OCI-LY1 (cell line): ENCODE data around the gene ACTR5.
A peak's percentile ranks its signal among the peaks of the same experiment; 100 is the strongest.

ENCODE experiments used
- H2AFZ ChIP-seq: fragments of 200-600 bp; sonication (generic), shearing (Covaris generic); 2 replicates; pipeline ENCODE4 v1.6.0; 2014; ENCODE audit warnings: antibody characterized with exemption, mild to moderate bottlenecking, low read length
- H3F3A ChIP-seq: fragments of 200-600 bp; sonication (generic), shearing (Covaris generic); 2 replicates; pipeline ENCODE4 v1.6.0; 2014; ENCODE audit warnings: mild to moderate bottlenecking, antibody characterized with exemption, low read length, moderate library complexity; ENCODE audit not compliant: insufficient read depth
- H3K27ac ChIP-seq: fragments of 200-600 bp; sonication (generic); 2 replicates; pipeline ENCODE4 v1.5.1; 2014; ENCODE audit warnings: low read length, mixed run types, mild to moderate bottlenecking, low read depth; ENCODE audit not compliant: poor library complexity, severe bottlenecking
- H3K27me3 ChIP-seq: fragments of 200-600 bp; sonication (generic); 2 replicates; pipeline ENCODE4 v1.6.0; 2014; ENCODE audit warnings: antibody characterized with exemption, mild to moderate bottlenecking, low read length, moderate library complexity; ENCODE audit not compliant: insufficient read depth
- H3K36me3 ChIP-seq: fragments of 200-600 bp; sonication (generic); 2 replicates; pipeline ENCODE4 v1.6.1; 2014; ENCODE audit warnings: mild to moderate bottlenecking, antibody characterized with exemption, low read length, moderate library complexity, mixed read lengths; ENCODE audit not compliant: insufficient read depth
- H3K4me1 ChIP-seq: fragments of 200-600 bp; sonication (generic); 2 replicates; pipeline ENCODE4 v1.5.1; 2014; ENCODE audit warnings: mild to moderate bottlenecking, low read length, moderate library complexity; ENCODE audit not compliant: insufficient read depth, severe bottlenecking
- H3K4me2 ChIP-seq: fragments of 200-600 bp; sonication (generic), shearing (Covaris generic); 2 replicates; pipeline ENCODE4 v1.6.1; 2014; ENCODE audit warnings: low read length
- H3K4me3 ChIP-seq: fragments of 200-600 bp; sonication (generic); 2 replicates; pipeline ENCODE4 v1.5.1; 2014; ENCODE audit warnings: low read length, low read depth, mild to moderate bottlenecking, mixed read lengths; ENCODE audit not compliant: poor library complexity, severe bottlenecking
- H3K79me2 ChIP-seq: fragments of 200-600 bp; shearing (Covaris generic); 2 replicates; pipeline ENCODE4 v1.6.1; 2016; ENCODE audit warnings: mixed run types, low read length, mixed read lengths; ENCODE audit not compliant: insufficient read depth
- H3K9ac ChIP-seq: fragments of 200-600 bp; sonication (generic), shearing (Covaris generic); 2 replicates; pipeline ENCODE4 v1.6.1; 2014; ENCODE audit warnings: mild to moderate bottlenecking, low read length, mixed read lengths
- H3K9me2 ChIP-seq: fragments of 200-600 bp; sonication (generic), shearing (Covaris generic); 2 replicates; pipeline ENCODE4 v1.6.1; 2014; ENCODE audit warnings: low read depth, mild to moderate bottlenecking, low read length, mixed read lengths
- H3K9me3 ChIP-seq: fragments of 200-600 bp; shearing (Covaris generic); 2 replicates; pipeline ENCODE4 v1.6.1; 2014; ENCODE audit warnings: low read length, mixed read lengths
- H4K20me1 ChIP-seq: fragments of 200-600 bp; sonication (generic), shearing (Covaris generic); 2 replicates; pipeline ENCODE4 v1.6.0; 2016; ENCODE audit warnings: mild to moderate bottlenecking, low read length; ENCODE audit not compliant: insufficient read depth
- CTCF ChIP-seq: fragments of 200-600 bp; sonication (generic), shearing (Covaris generic); IDR thresholded peaks from 2 replicates; pipeline ENCODE4 v1.5.1; 2017; ENCODE audit warnings: mild to moderate bottlenecking, antibody characterized with exemption, low read length, moderate library complexity, mixed read lengths
- EZH2 ChIP-seq: fragments of 200-600 bp; sonication (generic), shearing (Covaris generic); IDR thresholded peaks from 2 replicates; pipeline ENCODE4 v1.8.0; 2017; ENCODE audit warnings: borderline replicate concordance, mixed run types, mild to moderate bottlenecking, antibody characterized with exemption, low read length, moderate library complexity, mixed read lengths

Gene ACTR5

GRCh38 chr20:38800882-38801281 is 52.6 kb downstream of the ACTR5 start:
- Histone ChIP-seq H3K27ac (no peak overlapping the region), H2AFZ (no peak overlapping the region), H3K36me3 (no peaks in the 10 kb centered on the region; the same call in none of the 2 replicates), H3K9me3 (0 out of 2 replicates have a peak, but pooled peaks cover 2% of the 10 kb centered on the region), H4K20me1 (no peaks in the 10 kb centered on the region), H3K27me3 (no peaks in the 10 kb centered on the region), H3K4me1 (peaks cover 12% of the 10 kb centered on the region), H3K4me3 (no peak overlapping the region), H3F3A (0 out of 2 replicates have a peak, but pooled peaks cover 5% of the 10 kb centered on the region), H3K4me2 (no peak overlapping the region), H3K9me2 (no peaks in the 10 kb centered on the region), H3K9ac (no peak overlapping the region), H3K79me2 (peaks cover 3% of the 10 kb centered on the region; the same call in 1 of the 2 replicates)
- TF ChIP-seq CTCF, result no peak
- no peak for TF ChIP-seq EZH2

GRCh38 chr20:38804221-38804620 is 56.0 kb downstream of the ACTR5 start:
- no peak for TF ChIP-seq CTCF
- no peak for TF ChIP-seq EZH2
- no peak overlapping the region; the same call in 1 of the 2 replicates for H3K9ac ChIP-seq
- H3K36me3 ChIP-seq, result peaks cover 9% of the 10 kb centered on the region; the same call in 1 of the 2 replicates
- H3K4me2 ChIP-seq, result no peak overlapping the region
- no peaks in the 10 kb centered on the region for H3K9me2 ChIP-seq
- H3K9me3 ChIP-seq, result no peaks in the 10 kb centered on the region
- peaks cover 35% of the 10 kb centered on the region for H3K79me2 ChIP-seq
- peaks cover 37% of the 10 kb centered on the region for H3K4me1 ChIP-seq
- H4K20me1 ChIP-seq, result no peaks in the 10 kb centered on the region
- H2AFZ ChIP-seq, result no peak overlapping the region
- no peak overlapping the region for H3K4me3 ChIP-seq
- no peaks in the 10 kb centered on the region for H3K27me3 ChIP-seq
- H3F3A ChIP-seq, result 0 out of 2 replicates have a peak, but pooled peaks cover 5% of the 10 kb centered on the region
- H3K27ac ChIP-seq, result peak overlapping the region; percentile 90

- H3K36me3 ChIP-seq, result peaks cover 13% of the 10 kb centered on the region; the same call in 1 of the 2 replicates
- no peaks in the 10 kb centered on the region for H4K20me1 ChIP-seq
- peak overlapping the region; percentile 97 for H3K4me3 ChIP-seq
- no peaks in the 10 kb centered on the region for H3K9me2 ChIP-seq
- H2AFZ ChIP-seq, result no peak overlapping the region
- H3F3A ChIP-seq, result 0 out of 2 replicates have a peak, but pooled peaks cover 5% of the 10 kb centered on the region
- peak overlapping the region; percentile 90 for H3K4me2 ChIP-seq
- H3K79me2 ChIP-seq, result peaks cover 37% of the 10 kb centered on the region
- H3K27ac ChIP-seq, result peak overlapping the region; percentile 90
- H3K27me3 ChIP-seq, result no peaks in the 10 kb centered on the region
- peak overlapping the region; percentile 97 for H3K9ac ChIP-seq
- no peaks in the 10 kb centered on the region for H3K9me3 ChIP-seq
- peaks cover 44% of the 10 kb centered on the region for H3K4me1 ChIP-seq
- TF ChIP-seq EZH2 (no peak), CTCF (no peak)
Measured at GRCh38 chr20:38804682-38805501, 56.6 kb downstream of the ACTR5 start.
